ENCODE results near the gene FAM3B.
A peak's percentile ranks its signal among the peaks of the same experiment; 100 is the strongest.

Gene FAM3B

GRCh38 chr21:41315726-41316125, 875 bp upstream of the FAM3B start:
- peaks cover 22% of the 10 kb centered on the region for H3K27me3 ChIP-seq (ENCODE audit: insufficient read depth, low read length)
- no peak overlapping the region for H4K8ac ChIP-seq (ENCODE audit: low read depth, low read length)
- H3K36me3 ChIP-seq (ENCODE audit: control insufficient read depth in 1 of 2, insufficient read depth in 2 of 2, low read length in 2 of 2): no peaks in the 10 kb centered on the region
- H3K4me3 ChIP-seq (ENCODE audit: low read depth, low read length): no peak overlapping the region
- H3K79me1 ChIP-seq (ENCODE audit: low read length): no peaks in the 10 kb centered on the region
- H3K27ac ChIP-seq (ENCODE audit: low read depth, low read length): no peak overlapping the region
- H2AFZ ChIP-seq (ENCODE audit: insufficient read depth, low read length, poor library complexity): no peak overlapping the region
- no peak overlapping the region for H3K9ac ChIP-seq (ENCODE audit: low read length)
- no peak overlapping the region for H3K14ac ChIP-seq (ENCODE audit: low read length)
- H3K23ac ChIP-seq (ENCODE audit: low read length): no peak overlapping the region
- no peak overlapping the region for H2BK12ac ChIP-seq (ENCODE audit: low read length)
- no peaks in the 10 kb centered on the region for H3K79me2 ChIP-seq (ENCODE audit: control insufficient read depth, insufficient read depth, low read length, poor library complexity)
- H2AK5ac ChIP-seq (ENCODE audit: low read length): no peak overlapping the region
- no peak for DNase-seq
- WGBS (ENCODE audit: extremely low coverage, insufficient coverage, insufficient read length): no CpG with 5 or more reads among the region's 6 CpGs
- no peak overlapping the region for H4K91ac ChIP-seq (ENCODE audit: low read depth, low read length)
- no peak overlapping the region for H3K4me2 ChIP-seq (ENCODE audit: low read length)
- H2BK120ac ChIP-seq (ENCODE audit: insufficient read depth, low read length, poor library complexity): no peak overlapping the region
- H3K4ac ChIP-seq (ENCODE audit: low read depth, low read length): no peak overlapping the region
- H3K9me3 ChIP-seq (ENCODE audit: insufficient read depth, low read depth, low read length): peaks cover 2% of the 10 kb centered on the region
- H4K12ac ChIP-seq (ENCODE audit: low read depth, low read length): no peak overlapping the region
- H3K4me1 ChIP-seq (ENCODE audit: control insufficient read depth in 1 of 2, insufficient read depth in 2 of 2, low read length in 2 of 2): peaks cover 4 to 10% of the 10 kb centered on the region in 2 experiments
- H2BK5ac ChIP-seq (ENCODE audit: low read depth, low read length, poor library complexity): no peak overlapping the region
- H3K18ac ChIP-seq (ENCODE audit: low read length): no peak overlapping the region

GRCh38 chr21:41317063-41317392, 427 bp downstream of the FAM3B start:
- H3K14ac ChIP-seq (ENCODE audit: low read length): no peak overlapping the region
- H3K27me3 ChIP-seq (ENCODE audit: insufficient read depth, low read length): peaks cover 22% of the 10 kb centered on the region
- no peak overlapping the region for H4K12ac ChIP-seq (ENCODE audit: low read depth, low read length)
- H2BK5ac ChIP-seq (ENCODE audit: low read depth, low read length, poor library complexity): no peak overlapping the region
- H4K91ac ChIP-seq (ENCODE audit: low read depth, low read length): no peak overlapping the region
- H3K79me1 ChIP-seq (ENCODE audit: low read length): no peaks in the 10 kb centered on the region
- H3K79me2 ChIP-seq (ENCODE audit: control insufficient read depth, insufficient read depth, low read length, poor library complexity): no peaks in the 10 kb centered on the region
- H2BK120ac ChIP-seq (ENCODE audit: insufficient read depth, low read length, poor library complexity): no peak overlapping the region
- no peaks in the 10 kb centered on the region for H3K36me3 ChIP-seq (ENCODE audit: control insufficient read depth in 1 of 2, insufficient read depth in 2 of 2, low read length in 2 of 2)
- no peak for DNase-seq
- H2BK12ac ChIP-seq (ENCODE audit: low read length): no peak overlapping the region
- peak overlapping the region; percentile 85 for H3K4me2 ChIP-seq (ENCODE audit: low read length)
- WGBS (ENCODE audit: extremely low coverage, insufficient coverage, insufficient read length): no CpG with 5 or more reads among the region's 19 CpGs
- peaks cover 2% of the 10 kb centered on the region for H3K9me3 ChIP-seq (ENCODE audit: insufficient read depth, low read depth, low read length)
- no peak overlapping the region for H4K8ac ChIP-seq (ENCODE audit: low read depth, low read length)
- peaks cover 4 to 10% of the 10 kb centered on the region in 2 experiments for H3K4me1 ChIP-seq (ENCODE audit: control insufficient read depth in 1 of 2, insufficient read depth in 2 of 2, low read length in 2 of 2)
- no peak overlapping the region for H3K23ac ChIP-seq (ENCODE audit: low read length)
- no peak overlapping the region for H3K27ac ChIP-seq (ENCODE audit: low read depth, low read length)
- no peak overlapping the region for H3K18ac ChIP-seq (ENCODE audit: low read length)
- no peak overlapping the region for H3K9ac ChIP-seq (ENCODE audit: low read length)
- no peak overlapping the region for H3K4me3 ChIP-seq (ENCODE audit: low read depth, low read length)
- H2AK5ac ChIP-seq (ENCODE audit: low read length): no peak overlapping the region
- H2AFZ ChIP-seq (ENCODE audit: insufficient read depth, low read length, poor library complexity): peak overlapping the region; percentile 30
- H3K4ac ChIP-seq (ENCODE audit: low read depth, low read length): no peak overlapping the region

GRCh38 chr21:41317458-41317857, 857 bp downstream of the FAM3B start:
- Histone ChIP-seq H3K9ac (ENCODE audit: low read length) (no peak overlapping the region), H3K18ac (ENCODE audit: low read length) (no peak overlapping the region), H3K79me1 (ENCODE audit: low read length) (no peaks in the 10 kb centered on the region), H3K4me3 (ENCODE audit: low read depth, low read length) (no peak overlapping the region), H3K27ac (ENCODE audit: low read depth, low read length) (no peak overlapping the region), H3K36me3 (ENCODE audit: control insufficient read depth in 1 of 2, insufficient read depth in 2 of 2, low read length in 2 of 2) (no peaks in the 10 kb centered on the region), H2BK12ac (ENCODE audit: low read length) (no peak overlapping the region), H3K79me2 (ENCODE audit: control insufficient read depth, insufficient read depth, low read length, poor library complexity) (no peaks in the 10 kb centered on the region), H3K9me3 (ENCODE audit: insufficient read depth, low read depth, low read length) (peaks cover 2% of the 10 kb centered on the region), H4K8ac (ENCODE audit: low read depth, low read length) (no peak overlapping the region), H2BK120ac (ENCODE audit: insufficient read depth, low read length, poor library complexity) (no peak overlapping the region), H4K12ac (ENCODE audit: low read depth, low read length) (no peak overlapping the region), H3K4ac (ENCODE audit: low read depth, low read length) (no peak overlapping the region), H2AFZ (ENCODE audit: insufficient read depth, low read length, poor library complexity) (no peak overlapping the region), H3K4me2 (ENCODE audit: low read length) (peak overlapping the region; percentile 85), H3K4me1 (ENCODE audit: control insufficient read depth in 1 of 2, insufficient read depth in 2 of 2, low read length in 2 of 2) (peaks cover 4 to 10% of the 10 kb centered on the region in 2 experiments), H3K27me3 (ENCODE audit: insufficient read depth, low read length) (peaks cover 22% of the 10 kb centered on the region), H3K14ac (ENCODE audit: low read length) (no peak overlapping the region), H3K23ac (ENCODE audit: low read length) (no peak overlapping the region), H4K91ac (ENCODE audit: low read depth, low read length) (no peak overlapping the region), H2BK5ac (ENCODE audit: low read depth, low read length, poor library complexity) (no peak overlapping the region), H2AK5ac (ENCODE audit: low read length) (no peak overlapping the region)
- DNase-seq: peak in 1 of 2 donors; percentile 28
- WGBS (ENCODE audit: extremely low coverage, insufficient coverage, insufficient read length): no CpG with 5 or more reads among the region's 10 CpGs

GRCh38 chr21:41318218-41318617, 1.6 kb downstream of the FAM3B start:
- Histone ChIP-seq H3K14ac (ENCODE audit: low read length) (no peak overlapping the region), H2AFZ (ENCODE audit: insufficient read depth, low read length, poor library complexity) (no peak overlapping the region), H3K4me2 (ENCODE audit: low read length) (no peak overlapping the region), H4K91ac (ENCODE audit: low read depth, low read length) (no peak overlapping the region), H2BK5ac (ENCODE audit: low read depth, low read length, poor library complexity) (no peak overlapping the region), H3K79me2 (ENCODE audit: control insufficient read depth, insufficient read depth, low read length, poor library complexity) (no peaks in the 10 kb centered on the region), H3K27ac (ENCODE audit: low read depth, low read length) (no peak overlapping the region), H4K8ac (ENCODE audit: low read depth, low read length) (no peak overlapping the region), H3K36me3 (ENCODE audit: control insufficient read depth in 1 of 2, insufficient read depth in 2 of 2, low read length in 2 of 2) (no peaks in the 10 kb centered on the region), H4K12ac (ENCODE audit: low read depth, low read length) (no peak overlapping the region), H3K18ac (ENCODE audit: low read length) (no peak overlapping the region), H2BK12ac (ENCODE audit: low read length) (no peak overlapping the region), H3K79me1 (ENCODE audit: low read length) (no peaks in the 10 kb centered on the region), H3K4ac (ENCODE audit: low read depth, low read length) (no peak overlapping the region), H3K27me3 (ENCODE audit: insufficient read depth, low read length) (peaks cover 22% of the 10 kb centered on the region), H3K23ac (ENCODE audit: low read length) (no peak overlapping the region), H3K4me1 (ENCODE audit: control insufficient read depth in 1 of 2, insufficient read depth in 2 of 2, low read length in 2 of 2) (peaks cover 4 to 10% of the 10 kb centered on the region in 2 experiments), H3K9ac (ENCODE audit: low read length) (no peak overlapping the region), H2BK120ac (ENCODE audit: insufficient read depth, low read length, poor library complexity) (no peak overlapping the region), H3K9me3 (ENCODE audit: insufficient read depth, low read depth, low read length) (no peaks in the 10 kb centered on the region), H3K4me3 (ENCODE audit: low read depth, low read length) (no peak overlapping the region), H2AK5ac (ENCODE audit: low read length) (no peak overlapping the region)
- WGBS (ENCODE audit: extremely low coverage, insufficient coverage, insufficient read length): no CpG with 5 or more reads among the region's 9 CpGs
- DNase-seq: no peak
